Upper lobe of left lung (tissue), 4 donors: ENCODE results near the gene CCR5AS.

Source experiments
- CTCF ChIP-seq, 6 experiments: fragments of 450-650 bp in 4 of 6; fragments of 200-600 bp in 2 of 6; sonication (generic) in 2 of 6; IDR thresholded peaks; one replicate each; pipeline ENCODE4 v1.5.1; 2016 to 2019; ENCODE audit warnings: antibody characterized with exemption in 6 of 6
- EP300 ChIP-seq, 4 donors: sonication (generic); formaldehyde crosslinking; IDR thresholded peaks; one replicate each; pipeline ENCODE4 v1.5.1; 2017; ENCODE audit warnings: antibody characterized with exemption in 4 of 4, control low read depth in 2 of 4
- POLR2A ChIP-seq, 4 donors: fragments of 450-650 bp; IDR thresholded peaks; one replicate each; pipeline ENCODE4 v1.5.1; 2016 to 2017; ENCODE audit warnings: antibody characterized with exemption in 4 of 4, mild to moderate bottlenecking in 2 of 4
- POLR2AphosphoS5 ChIP-seq, 2 donors: sonication (generic); formaldehyde crosslinking; IDR thresholded peaks; one replicate each; pipeline ENCODE4 v1.5.1; 2017; ENCODE audit warnings: antibody characterized with exemption in 2 of 2

DNA sequence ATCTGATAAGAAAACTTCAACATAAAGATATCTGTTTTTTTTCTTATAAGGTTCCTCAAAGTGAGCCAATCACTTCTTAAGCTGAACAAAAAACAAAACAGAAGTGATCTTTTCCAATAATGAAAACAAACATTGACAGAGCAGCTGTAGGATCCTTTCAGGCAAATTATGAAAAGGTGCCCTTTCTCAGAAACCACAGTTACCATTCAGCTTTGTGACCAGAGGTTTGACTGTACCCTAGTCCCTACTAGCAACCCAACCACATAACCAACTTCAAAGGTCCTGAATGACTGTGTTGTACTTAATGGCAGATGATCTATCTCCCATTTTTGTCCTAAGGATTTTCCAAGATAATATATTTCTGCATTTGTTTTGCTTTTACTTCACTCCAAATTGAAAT is 92.3 kb downstream of the CCR5AS start:
- TF ChIP-seq CTCF (IDR thresholded peaks at IDR 0.05): no peak
- TF ChIP-seq EP300 (IDR thresholded peaks at IDR 0.05): no peak
- TF ChIP-seq POLR2AphosphoS5 (IDR thresholded peaks at IDR 0.05): no peak
- no peak for TF ChIP-seq POLR2A (IDR thresholded peaks at IDR 0.05)
